Measurements from ENCODE around the gene BMAL1.

GRCh38 chr11:13262096-13262495, 15.5 kb upstream of the BMAL1 start:
- TF ChIP-seq CTCF (optimal IDR thresholded peaks at IDR 0.05 in 1 of 3, IDR thresholded peaks at IDR 0.05 in 1 of 3, conservative IDR thresholded peaks at IDR 0.05 in 1 of 3; ENCODE audit: extremely low read depth in 1 of 3, insufficient read depth in 2 of 3, low read length in 3 of 3): no peak
- no peak for TF ChIP-seq EZH2 (IDR thresholded peaks at IDR 0.05; ENCODE audit: low read length)

Data from keratinocyte (primary cell).